Placental epithelial cell (primary cell): ENCODE data around the gene GATA1. TPM values are rescaled to one million over a fixed set of nuclear protein-coding genes. Genes with fewer than 3 reads are reported as not detected.

Source experiments
- small RNA-seq: library from RNA; depleted of rRNA; stranded (forward); fragments of <200 nt; gene quantifications from one replicate; pipeline ENCODE3, GENCODE V24; 2012
- total RNA-seq: library from RNA; depleted of rRNA; stranded (reverse); fragments of >200 nt; gene quantifications from 2 replicates; pipeline ENCODE4 v1.2.3, GENCODE V29; 2012

Gene GATA1
- not detected in 2 replicates for total RNA-seq

DNA sequence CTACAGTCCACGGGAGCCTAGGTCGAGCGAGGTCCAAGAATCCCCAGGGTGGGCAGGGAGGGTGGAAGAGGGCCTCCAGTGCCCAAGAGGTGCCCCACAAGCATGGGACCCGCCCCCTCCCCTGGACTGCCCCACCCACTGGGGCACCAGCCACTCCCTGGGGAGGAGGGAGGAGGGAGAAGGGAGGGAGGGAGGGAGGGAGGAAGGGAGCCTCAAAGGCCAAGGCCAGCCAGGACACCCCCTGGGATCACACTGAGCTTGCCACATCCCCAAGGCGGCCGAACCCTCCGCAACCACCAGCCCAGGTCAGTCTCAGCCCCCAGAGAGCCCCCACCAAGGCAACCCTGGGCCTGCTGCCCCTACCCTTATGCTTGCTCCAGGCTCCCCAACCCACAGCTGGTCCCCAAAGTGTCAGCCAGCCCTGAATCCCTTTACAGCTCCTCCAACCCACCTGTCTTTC, at the start of gene GATA1:
Gene GATA1 (plus strand): TSS at position 250 of the 460 bp plus-strand sequence. CDS start 4,520 bp downstream, outside the sequence.

DNA sequence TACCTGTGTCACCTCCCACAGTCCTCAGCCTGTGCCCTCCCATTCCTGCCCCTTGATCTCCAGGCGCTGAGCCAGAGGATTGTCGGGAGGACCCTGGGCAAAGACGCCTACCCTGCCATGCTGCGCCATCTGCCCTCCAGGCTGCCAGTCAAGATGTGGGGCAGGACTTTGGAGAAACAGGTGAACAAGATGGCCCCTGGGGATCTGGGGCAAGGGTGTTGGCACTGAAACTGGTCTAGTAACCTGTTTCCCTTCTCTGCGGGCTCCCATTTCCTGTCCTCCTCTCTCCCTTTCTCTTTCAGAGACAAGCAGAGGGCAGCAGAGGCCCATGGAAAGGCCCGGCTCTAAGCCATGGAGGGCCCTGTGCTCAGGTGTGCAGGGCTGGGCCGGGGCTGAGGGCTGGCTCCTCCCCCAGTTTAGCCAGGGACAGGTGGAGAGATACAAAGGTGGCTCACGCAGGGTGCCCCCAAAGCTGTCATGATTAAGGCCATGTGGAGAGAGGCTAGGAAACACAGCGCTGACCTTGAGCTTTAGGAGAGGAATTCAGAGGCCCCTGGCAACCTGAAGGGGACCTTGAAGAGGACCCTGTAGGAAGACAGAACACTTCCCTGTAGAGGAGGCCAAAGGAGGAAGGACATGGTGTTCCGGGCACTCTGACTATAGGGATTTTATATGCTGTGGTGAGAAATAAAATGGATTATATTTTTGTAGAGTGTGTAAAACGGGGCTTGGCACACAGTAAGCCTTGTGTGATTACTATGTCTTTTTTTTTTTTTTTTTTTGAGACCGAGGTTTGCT, 24.5 kb upstream of the GATA1 start, which contains the start of gene GLOD5:
Gene GLOD5 (plus strand): TSS at position 74 of the 798 bp plus-strand sequence. CDS start 44 bp downstream, at position 118.

DNA sequence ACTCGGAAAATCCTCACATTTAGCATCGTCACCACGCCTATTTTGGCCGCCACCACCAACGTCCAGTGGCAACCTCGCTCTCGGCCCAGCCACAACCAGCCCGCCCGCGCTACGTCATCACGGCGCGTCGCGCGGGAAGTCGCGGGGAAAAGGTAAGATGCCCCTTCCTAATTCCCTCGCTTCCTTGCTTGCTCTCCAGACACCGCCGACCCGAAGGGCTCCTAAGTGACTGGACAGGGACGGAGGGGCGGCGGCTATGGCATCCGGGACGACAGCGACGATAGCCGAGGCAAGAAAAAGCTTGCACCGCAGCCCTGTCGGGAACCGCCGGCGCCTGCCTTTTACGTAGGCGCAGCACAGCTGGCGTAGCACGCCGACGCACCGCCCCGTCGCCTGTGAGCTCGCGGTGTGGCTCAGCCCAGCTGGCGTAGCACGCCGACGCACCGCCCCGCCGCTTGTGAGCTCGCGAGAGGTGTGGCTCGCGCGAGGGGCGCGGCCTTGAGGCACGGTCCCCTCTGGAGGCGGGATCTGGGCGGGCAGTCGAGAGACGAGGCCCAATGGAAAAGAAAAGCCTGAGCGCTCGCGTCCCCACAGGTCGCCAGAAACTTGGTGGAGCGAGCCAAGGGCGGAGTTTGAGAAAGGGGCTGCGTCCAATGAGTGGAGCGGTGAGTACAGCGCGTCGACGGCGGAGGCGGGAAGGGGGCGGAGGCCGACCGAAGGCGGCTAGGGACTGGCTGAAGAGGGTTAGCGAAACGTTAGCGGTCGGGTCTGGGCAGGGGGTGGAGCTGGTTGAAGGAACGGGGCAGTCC, 15.1 kb downstream of the GATA1 start, which contains the start of gene HDAC6:
Gene HDAC6 (plus strand): TSS at position 788 of the 809 bp plus-strand sequence. CDS start 626 bp downstream, outside the sequence.

DNA sequence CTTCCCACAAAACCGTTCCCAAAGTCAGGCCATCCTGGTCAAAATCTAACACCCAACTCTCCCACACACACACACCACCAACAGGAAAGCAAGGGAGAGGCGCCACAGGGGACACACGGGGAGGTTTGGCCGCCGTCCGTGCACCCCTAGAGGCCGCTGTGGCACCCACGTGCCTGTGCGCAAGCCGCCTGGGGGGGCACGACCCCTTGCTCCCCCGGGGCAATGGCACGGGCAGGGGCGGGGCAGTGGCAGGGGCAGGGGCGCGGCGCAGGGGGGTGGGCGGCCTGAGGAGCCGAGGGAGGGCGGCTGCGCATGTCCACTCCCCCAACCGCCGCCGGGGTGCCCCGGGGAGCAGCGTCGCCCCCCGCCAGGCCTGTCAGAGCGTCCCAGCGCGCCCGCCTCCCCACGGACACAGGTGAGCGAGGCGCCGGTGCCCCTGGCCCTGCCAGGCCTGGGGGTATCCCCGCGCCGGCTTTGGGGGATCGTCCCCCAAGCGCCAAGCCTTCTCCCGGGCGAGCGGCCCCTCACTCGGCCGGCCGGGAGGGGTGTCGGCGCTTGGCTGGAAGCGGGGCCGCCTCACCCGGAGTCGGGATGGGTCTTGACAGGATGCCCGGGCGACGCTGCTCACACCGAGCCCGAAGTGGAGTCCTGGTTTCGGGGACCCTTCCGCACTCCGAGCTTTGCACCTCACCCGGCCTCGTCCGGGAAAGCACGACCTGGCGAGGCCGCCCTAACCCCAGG, 39.9 kb downstream of the GATA1 start, which contains the start of gene ERAS:
Gene ERAS (plus strand): TSS at position 379 of the 741 bp plus-strand sequence. CDS start 2,611 bp downstream, outside the sequence.

DNA sequence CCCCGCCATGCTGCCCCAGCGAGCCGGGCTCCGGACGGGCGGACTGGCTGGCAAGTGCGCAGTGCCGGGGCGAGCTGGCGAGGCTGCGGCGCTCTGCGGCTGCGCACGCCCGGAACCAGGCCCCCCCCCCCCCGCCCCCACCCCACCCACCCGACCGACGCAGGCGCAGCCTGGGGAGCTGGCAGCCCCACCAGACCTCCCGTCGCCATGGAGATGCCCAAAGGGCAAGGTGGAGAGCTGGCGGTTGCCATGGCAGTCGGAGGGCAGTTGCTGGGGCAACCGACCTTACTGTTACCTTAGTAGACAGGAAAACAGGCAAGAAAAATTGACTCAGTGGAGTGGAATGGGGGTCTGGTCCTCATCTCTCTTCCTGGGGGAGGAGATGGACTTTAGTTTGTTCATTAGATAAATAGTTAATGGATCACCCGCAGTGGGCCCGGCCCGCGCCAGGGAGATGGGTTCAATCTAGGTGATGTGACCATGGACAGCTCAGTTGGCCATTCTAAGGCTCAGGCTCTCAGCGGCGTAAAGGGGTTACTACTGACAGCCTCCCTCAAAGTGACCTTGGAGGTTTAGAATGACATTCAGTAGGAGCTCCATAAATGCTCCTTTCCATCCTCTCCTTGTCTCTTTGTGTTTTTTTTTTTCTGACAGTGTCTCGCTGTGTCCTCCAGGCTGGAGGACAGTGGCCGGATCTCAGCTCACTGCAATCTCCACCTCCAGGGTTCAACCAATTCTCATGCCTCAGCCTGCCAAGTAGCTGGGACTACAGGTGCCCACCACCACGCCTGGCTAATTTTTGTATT, 49.3 kb downstream of the GATA1 start, which contains the start of gene PCSK1N:
Gene PCSK1N (minus strand): TSS at position 87 of the 806 bp plus-strand sequence. CDS start 78 bp downstream, at position 9.

Small RNA genes within 50 kb of the gene (small RNA-seq; reads per million reads assigned to genes)
- not detected for gene RNU6-29P

Other genes with a start within 250 kb of the GATA1 start
- gene TBC1D25, start 246.9 kb upstream of the GATA1 start, total RNA-seq = 16.1 and 18.7 TPM in 2 replicates
- gene RBM3, start 212.1 kb upstream of the GATA1 start, total RNA-seq = 204 and 375 TPM in 2 replicates
- 159 and 163 TPM in 2 replicates for gene WDR13, start 189.1 kb upstream of the GATA1 start, total RNA-seq
- 0.39 TPM in 1 of 2 replicates, not detected in the other for gene WAS, start 102.8 kb upstream of the GATA1 start, total RNA-seq
- 6.7 TPM in 2 replicates for gene SUV39H1, start 89.9 kb upstream of the GATA1 start, total RNA-seq
- gene GLOD5, start 24.8 kb upstream of the GATA1 start, total RNA-seq = not detected in 2 replicates
- gene HDAC6, start 15.5 kb downstream of the GATA1 start, total RNA-seq = 75.8 and 79.6 TPM in 2 replicates
- not detected in 2 replicates for gene ERAS, start 39.9 kb downstream of the GATA1 start, total RNA-seq
- gene PCSK1N, start 49.0 kb downstream of the GATA1 start, total RNA-seq = 13.1 and 27.1 TPM in 2 replicates
- 58.8 and 60.9 TPM in 2 replicates for gene TIMM17B, start 111.2 kb downstream of the GATA1 start, total RNA-seq
- gene PQBP1, start 111.3 kb downstream of the GATA1 start, total RNA-seq = 47.9 and 62.4 TPM in 2 replicates
- 20.8 and 35.4 TPM in 2 replicates for gene SLC35A2, start 125.1 kb downstream of the GATA1 start, total RNA-seq
- 5.9 and 8.5 TPM in 2 replicates for gene PIM2, start 132.4 kb downstream of the GATA1 start, total RNA-seq
- 34.5 and 40.6 TPM in 2 replicates for gene OTUD5, start 171.0 kb downstream of the GATA1 start, total RNA-seq
- 0.11 and 0.39 TPM in 2 replicates for gene KCND1, start 185.3 kb downstream of the GATA1 start, total RNA-seq
- gene GRIPAP1, start 215.7 kb downstream of the GATA1 start, total RNA-seq = 13.3 and 15.3 TPM in 2 replicates